Measurements from ENCODE around the gene EFTUD2. TPM values are rescaled to one million over a fixed set of nuclear protein-coding genes. Genes with fewer than 3 reads are reported as not detected.

EFTUD2 gene
- total and polyA plus RNA-seq, 9 of the 15 experiments (the other 6 are each of a cell fraction or from before 2014, with no cell fraction given) = 65.8 to 362 (median 218) TPM

DNA sequence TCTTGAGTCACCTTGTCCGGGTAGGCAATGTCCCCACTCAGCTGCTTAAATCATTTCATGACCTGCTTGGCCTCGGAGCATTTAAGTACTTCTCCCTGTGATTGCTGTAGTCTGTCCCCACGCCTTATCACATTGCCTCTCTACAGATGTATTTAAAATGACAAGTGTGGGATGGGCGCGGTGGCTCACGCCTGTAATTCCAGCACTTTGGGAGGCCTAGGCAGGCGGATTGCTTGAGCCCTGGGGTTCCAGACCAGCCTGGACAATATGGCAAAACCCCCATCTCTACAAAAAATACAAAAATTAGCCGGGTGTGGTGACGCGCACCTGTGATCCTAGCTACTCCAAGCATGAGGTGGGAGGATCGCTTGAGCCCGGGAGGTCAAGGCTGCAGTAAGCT lies 67.9 kb downstream of the EFTUD2 start:
- Histone ChIP-seq H3K9ac (ENCODE audit: insufficient read depth in 1 of 2, low read depth in 2 of 2, low read length in 2 of 2) (no peak overlapping the region), H3K4me3 (no peak overlapping the region), H4K20me1 (replicated peaks; ENCODE audit: control insufficient read depth, insufficient read depth, low read length) (0 out of 2 replicates have a peak, but pooled peaks cover 4% of the 10 kb centered on the region), H3K27ac (ENCODE audit: extremely low read depth, low read depth, low read length) (no peak overlapping the region), H3K79me2 (ENCODE audit: control insufficient read depth, insufficient read depth, low read length) (no peaks in the 10 kb centered on the region), H3K36me3 (ENCODE audit: control insufficient read depth, insufficient read depth, low read length) (no peaks in the 10 kb centered on the region), H3K27me3 (ENCODE audit: control insufficient read depth in 2 of 2, insufficient read depth in 2 of 2, low read length in 2 of 2) (peaks cover 23 to 55% of the 10 kb centered on the region in 2 experiments), H3K9me1 (ENCODE audit: control insufficient read depth, insufficient read depth, low read length) (no peaks in the 10 kb centered on the region), H3K4me2 (ENCODE audit: insufficient read depth, low read length) (no peak overlapping the region), H2AFZ (ENCODE audit: low read depth, low read length) (no peak overlapping the region), H3K9me3 (replicated peaks; ENCODE audit: control insufficient read depth, insufficient read depth, low read depth, low read length) (no peaks in the 10 kb centered on the region), H3K4me1 (replicated peaks in 1 of 2; ENCODE audit: control insufficient read depth in 2 of 2, insufficient read depth in 2 of 2, low read length in 2 of 2) (peaks cover 0 to 15% of the 10 kb centered on the region in 2 experiments; a peak in 4 of 5 replicates)
- ChIA-PET CTCF (ENCODE audit: low intra/inter-chr PET ratio) (interaction anchor here (0.9 kb wide), 1 partner anchor 53 kb away, joined by 4 read pairs; no protein-coding TSS in a partner anchor), POLR2A (interaction anchor here (1.2 kb wide), 1 partner anchor 52 kb away, joined by 3 read pairs; no protein-coding TSS in a partner anchor)
- intact Hi-C loops (cut with micrococcal nuclease) (no loop called here), in situ Hi-C loops (cut with MboI) (no loop called here)
- DNase-seq (ENCODE audit: extremely low read depth in 1 of 4, low spot score in 3 of 4) (peak in 1 of 4 experiments; percentile 12), ATAC-seq (no peak; the same call in 2 of the 3 replicates), FAIRE-seq (no peak)
- BruUV-seq (replicated peaks) = no TSS peak
- TF ChIP-seq KDM1A (IDR thresholded peaks at IDR 0.05) = peak; percentile 49; a peak in 3 of 4 replicates
- no peak for TF ChIP-seq FOXP1 (CRISPR knock-in tag; IDR thresholded peaks at IDR 0.05)
- 11% methylated on average over 12 of the region's 12 CpGs for WGBS (ENCODE audit: insufficient coverage, low coverage, missing lambda C conversion rate)

- ATAC-seq (no peak), DNase-seq (ENCODE audit: extremely low read depth in 1 of 4, low spot score in 3 of 4) (no peak), FAIRE-seq (no peak)
- ChIA-PET POLR2A (no interaction called here), CTCF (ENCODE audit: low intra/inter-chr PET ratio) (interaction anchor here (0.9 kb wide), 1 partner anchor 52 kb away, joined by 4 read pairs; no protein-coding TSS in a partner anchor)
- intact Hi-C loops (cut with micrococcal nuclease) = no loop called here
- Histone ChIP-seq H3K9me1 (ENCODE audit: control insufficient read depth, insufficient read depth, low read length) (no peaks in the 10 kb centered on the region), H3K79me2 (ENCODE audit: control insufficient read depth, insufficient read depth, low read length) (no peaks in the 10 kb centered on the region), H3K9me3 (replicated peaks; ENCODE audit: control insufficient read depth, insufficient read depth, low read depth, low read length) (no peaks in the 10 kb centered on the region), H3K27me3 (ENCODE audit: control insufficient read depth in 2 of 2, insufficient read depth in 2 of 2, low read length in 2 of 2) (peaks cover 23 to 55% of the 10 kb centered on the region in 2 experiments), H3K4me1 (replicated peaks in 1 of 2; ENCODE audit: control insufficient read depth in 2 of 2, insufficient read depth in 2 of 2, low read length in 2 of 2) (peaks cover 0 to 15% of the 10 kb centered on the region in 2 experiments; a peak in 4 of 5 replicates), H2AFZ (ENCODE audit: low read depth, low read length) (no peak overlapping the region), H3K36me3 (ENCODE audit: control insufficient read depth, insufficient read depth, low read length) (no peaks in the 10 kb centered on the region), H4K20me1 (replicated peaks; ENCODE audit: control insufficient read depth, insufficient read depth, low read length) (0 out of 2 replicates have a peak, but pooled peaks cover 4% of the 10 kb centered on the region), H3K4me2 (ENCODE audit: insufficient read depth, low read length) (no peak overlapping the region), H3K27ac (ENCODE audit: extremely low read depth, low read depth, low read length) (no peak overlapping the region), H3K4me3 (peak overlapping the region; percentile 31; the same call in 1 of the 2 replicates), H3K9ac (ENCODE audit: insufficient read depth in 1 of 2, low read depth in 2 of 2, low read length in 2 of 2) (peak overlapping the region in 1 of 2 experiments; percentile 78; a peak in 1 of 4 replicates)
- BruUV-seq (replicated peaks) = no TSS peak
- WGBS (ENCODE audit: insufficient coverage, low coverage, missing lambda C conversion rate) = 36% methylated on average over 43 of the region's 58 CpGs
- in situ Hi-C loops (cut with MboI) = no loop called here
- peak; percentile 92; the same call in 1 of the 2 replicates for TF ChIP-seq EZH2 (IDR thresholded peaks at IDR 0.05; ENCODE audit: borderline replicate concordance, low read depth, low read length)
- no peak for TF ChIP-seq CEBPZ (IDR thresholded peaks at IDR 0.05; ENCODE audit: borderline replicate concordance, low read depth, low read length)
- TF ChIP-seq, protein P1, sequence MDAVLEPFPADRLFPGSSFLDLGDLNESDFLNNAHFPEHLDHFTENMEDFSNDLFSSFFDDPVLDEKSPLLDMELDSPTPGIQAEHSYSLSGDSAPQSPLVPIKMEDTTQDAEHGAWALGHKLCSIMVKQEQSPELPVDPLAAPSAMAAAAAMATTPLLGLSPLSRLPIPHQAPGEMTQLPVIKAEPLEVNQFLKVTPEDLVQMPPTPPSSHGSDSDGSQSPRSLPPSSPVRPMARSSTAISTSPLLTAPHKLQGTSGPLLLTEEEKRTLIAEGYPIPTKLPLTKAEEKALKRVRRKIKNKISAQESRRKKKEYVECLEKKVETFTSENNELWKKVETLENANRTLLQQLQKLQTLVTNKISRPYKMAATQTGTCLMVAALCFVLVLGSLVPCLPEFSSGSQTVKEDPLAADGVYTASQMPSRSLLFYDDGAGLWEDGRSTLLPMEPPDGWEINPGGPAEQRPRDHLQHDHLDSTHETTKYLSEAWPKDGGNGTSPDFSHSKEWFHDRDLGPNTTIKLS (IDR thresholded peaks at IDR 0.05; ENCODE audit: borderline replicate concordance, low read depth) = no peak
- peak; percentile 54; the same call in 1 of the 2 replicates for TF ChIP-seq SAFB (IDR thresholded peaks at IDR 0.05; ENCODE audit: borderline replicate concordance, low read depth, low read length)
- no peak for TF ChIP-seq ZKSCAN3 (CRISPR knock-in tag; IDR thresholded peaks at IDR 0.05)
- TF ChIP-seq NCOA2 (IDR thresholded peaks at IDR 0.05; ENCODE audit: partially characterized antibody in 2 of 2) = no peak
These were observed 68.6 kb downstream of the EFTUD2 start for GRCh38 chr17:44830359-44831288.

All from K562 (cell line).